ENCODE measurements around the gene ST3GAL3.

DNA sequence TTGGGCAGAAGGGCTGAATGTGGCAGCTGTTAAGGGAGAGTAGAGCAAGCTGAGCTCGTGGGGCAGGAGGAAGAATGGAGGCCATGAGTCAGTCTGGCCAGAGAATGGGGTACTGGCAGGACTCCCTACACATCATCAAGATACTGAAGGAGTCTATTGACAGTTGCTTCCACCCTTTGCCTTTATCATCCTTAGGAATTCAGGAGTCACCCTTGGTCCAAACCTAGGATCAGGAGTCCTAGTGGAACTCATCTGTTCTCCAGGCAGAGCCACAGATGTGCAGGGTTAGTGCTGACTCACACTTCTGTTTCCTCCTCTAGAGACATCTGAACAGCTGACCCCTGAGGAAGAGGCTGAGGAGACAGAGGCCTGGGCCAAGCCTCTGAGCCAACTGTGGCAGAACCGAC, 18.7 kb upstream of the ST3GAL3 start:
- TF ChIP-seq EZH2 (IDR thresholded peaks at IDR 0.05) (no peak), POLR2AphosphoS5 (IDR thresholded peaks at IDR 0.05; ENCODE audit: borderline replicate concordance, low read depth, low read length) (no peak), FOXP2 (optimal IDR thresholded peaks at IDR 0.05; ENCODE audit: control extremely low read depth, extremely low read length, insufficient read depth) (no peak)
